ENCODE data around the gene CYSRT1.
A peak's percentile ranks its signal among the peaks of the same experiment; 100 is the strongest.

The CYSRT1 gene

DNA sequence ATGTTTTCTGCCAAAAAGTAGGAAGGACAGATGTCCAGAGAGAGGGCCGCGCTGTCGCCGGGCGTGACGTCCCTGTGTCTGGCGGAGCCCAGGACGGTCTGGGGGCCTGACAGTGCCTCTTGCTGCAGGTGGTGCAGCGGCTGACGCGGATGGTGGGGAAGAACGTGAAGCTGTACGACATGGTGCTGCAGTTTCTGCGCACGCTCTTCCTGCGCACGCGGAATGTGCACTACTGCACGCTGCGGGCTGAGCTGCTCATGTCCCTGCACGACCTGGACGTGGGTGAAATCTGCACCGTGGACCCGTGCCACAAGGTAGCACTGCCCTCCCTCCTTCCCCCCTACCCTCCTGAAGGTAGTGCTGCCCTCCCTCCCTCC is 37.9 kb downstream of the CYSRT1 start:
- CTCF ChIA-PET: no interaction called here
- DNase-seq: no peak
- Mint-ChIP-seq H3K4me1 (peaks cover 4% of the 10 kb centered on the region), H3K27me3 (no peaks in the 10 kb centered on the region), H3K4me3 (no peak overlapping the region), H3K9me3 (no peaks in the 10 kb centered on the region), H3K27ac (no peak overlapping the region), H3K36me3 (peaks cover 28% of the 10 kb centered on the region)

DNA sequence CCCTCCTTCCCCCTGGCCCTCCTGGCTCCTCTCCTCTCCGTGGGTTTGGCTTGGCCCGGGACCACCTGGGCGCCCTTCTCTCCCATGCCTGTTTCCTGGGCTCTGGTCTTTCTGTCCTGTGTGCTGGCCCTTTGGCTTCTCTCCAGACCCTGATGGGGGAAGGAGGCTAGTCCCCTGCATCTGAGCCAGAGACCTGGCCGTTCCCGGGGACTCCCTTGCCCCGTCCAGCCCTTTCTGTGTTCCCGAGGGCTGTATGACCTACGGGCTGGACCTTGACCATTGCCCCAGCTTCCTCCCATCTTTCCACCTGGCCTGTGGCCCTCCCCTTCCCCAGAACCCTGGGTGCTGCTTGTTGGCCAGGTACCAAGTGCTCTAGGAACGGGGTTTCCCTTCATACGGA is 38.5 kb downstream of the CYSRT1 start:
- Mint-ChIP-seq H3K27me3 (no peaks in the 10 kb centered on the region), H3K4me3 (no peak overlapping the region), H3K4me1 (peaks cover 5% of the 10 kb centered on the region), H3K27ac (no peak overlapping the region), H3K9me3 (no peaks in the 10 kb centered on the region), H3K36me3 (peaks cover 32% of the 10 kb centered on the region)
- CTCF ChIA-PET: no interaction called here
- no peak for DNase-seq

- Mint-ChIP-seq H3K4me1 (peaks cover 7% of the 10 kb centered on the region), H3K4me3 (no peak overlapping the region), H3K27me3 (no peaks in the 10 kb centered on the region), H3K9me3 (no peaks in the 10 kb centered on the region), H3K27ac (no peak overlapping the region), H3K36me3 (peaks cover 32% of the 10 kb centered on the region)
- no peak for DNase-seq
- CTCF ChIA-PET: no interaction called here
Measured at GRCh38 chr9:137264067-137264466, 39.1 kb downstream of the CYSRT1 start.

GRCh38 chr9:137265496-137266161 is 40.7 kb downstream of the CYSRT1 start:
- H3K4me1 Mint-ChIP-seq: peaks cover 15% of the 10 kb centered on the region
- H3K27me3 Mint-ChIP-seq: no peaks in the 10 kb centered on the region
- H3K4me3 Mint-ChIP-seq: no peak overlapping the region
- H3K9me3 Mint-ChIP-seq: no peaks in the 10 kb centered on the region
- no peak overlapping the region for H3K27ac Mint-ChIP-seq
- H3K36me3 Mint-ChIP-seq: peaks cover 37% of the 10 kb centered on the region
- CTCF ChIA-PET: no interaction called here
- DNase-seq: no peak

GRCh38 chr9:137266162-137266527 is 41.2 kb downstream of the CYSRT1 start:
- DNase-seq: no peak
- CTCF ChIA-PET: no interaction called here
- Mint-ChIP-seq H3K9me3 (no peaks in the 10 kb centered on the region), H3K27me3 (no peaks in the 10 kb centered on the region), H3K4me1 (peaks cover 18% of the 10 kb centered on the region), H3K36me3 (peaks cover 39% of the 10 kb centered on the region), H3K4me3 (no peak overlapping the region), H3K27ac (no peak overlapping the region)

DNA sequence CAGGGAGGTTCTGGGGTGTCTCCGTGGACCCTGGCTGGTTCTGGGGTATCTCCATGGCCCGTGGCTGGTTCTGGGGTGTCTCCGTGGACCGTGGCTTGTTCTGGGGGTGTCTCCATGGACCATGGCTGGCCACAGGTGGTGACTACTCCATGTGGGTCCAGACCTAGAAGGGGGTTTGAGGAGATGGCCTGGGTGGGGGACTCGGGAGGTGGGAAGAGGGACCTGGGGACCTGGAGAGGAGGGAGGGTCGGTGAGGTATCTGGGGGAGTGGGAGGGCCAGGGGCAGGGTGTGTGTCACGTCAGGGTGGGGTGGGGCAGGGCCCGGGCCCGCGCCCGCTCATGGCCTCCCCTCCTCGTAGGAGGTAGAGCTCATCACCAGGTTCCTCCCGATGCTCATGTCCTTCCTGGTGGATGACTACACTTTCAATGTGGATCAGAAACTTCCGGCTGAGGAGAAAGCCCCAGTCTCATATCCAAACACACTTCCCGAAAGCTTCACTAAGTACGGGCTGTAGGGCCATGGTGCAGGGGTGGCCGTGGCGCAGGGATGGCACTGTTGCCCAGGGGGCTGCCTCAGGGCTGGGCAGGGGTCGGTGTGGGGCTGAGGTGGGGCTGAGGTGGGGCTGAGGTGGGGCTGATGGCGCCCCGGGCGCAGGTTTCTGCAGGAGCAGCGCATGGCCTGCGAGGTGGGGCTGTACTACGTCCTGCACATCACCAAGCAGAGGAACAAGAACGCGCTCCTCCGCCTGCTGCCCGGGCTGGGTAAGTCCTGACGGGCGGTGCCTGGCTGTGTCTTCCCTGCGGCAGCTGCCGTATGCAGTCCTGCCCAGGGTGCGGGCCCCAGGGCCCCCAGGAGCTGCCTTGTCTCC is 41.8 kb downstream of the CYSRT1 start:
- Mint-ChIP-seq H3K9me3 (no peaks in the 10 kb centered on the region), H3K4me3 (no peak overlapping the region)
- CTCF ChIA-PET: interaction anchor here (0.9 kb wide), 1 partner anchor 20 kb away, joined by 3 read pairs; no protein-coding TSS in a partner anchor

GRCh38 chr9:137267933-137268355 is 43.0 kb downstream of the CYSRT1 start:
- Mint-ChIP-seq H3K4me1 (peaks cover 28% of the 10 kb centered on the region), H3K27ac (no peak overlapping the region), H3K27me3 (no peaks in the 10 kb centered on the region), H3K9me3 (no peaks in the 10 kb centered on the region), H3K36me3 (peaks cover 38% of the 10 kb centered on the region), H3K4me3 (no peak overlapping the region)
- no peak for DNase-seq
- CTCF ChIA-PET: interaction anchor here (0.9 kb wide), 1 partner anchor 19 kb away, joined by 3 read pairs; no protein-coding TSS in a partner anchor

More for the DNA sequence above, 41.8 kb downstream of the CYSRT1 start:
- Mint-ChIP-seq H3K4me1 (peaks cover 25% of the 10 kb centered on the region), H3K36me3 (peaks cover 40% of the 10 kb centered on the region), H3K27me3 (no peaks in the 10 kb centered on the region), H3K27ac (no peak overlapping the region)
- no peak for DNase-seq

DNA sequence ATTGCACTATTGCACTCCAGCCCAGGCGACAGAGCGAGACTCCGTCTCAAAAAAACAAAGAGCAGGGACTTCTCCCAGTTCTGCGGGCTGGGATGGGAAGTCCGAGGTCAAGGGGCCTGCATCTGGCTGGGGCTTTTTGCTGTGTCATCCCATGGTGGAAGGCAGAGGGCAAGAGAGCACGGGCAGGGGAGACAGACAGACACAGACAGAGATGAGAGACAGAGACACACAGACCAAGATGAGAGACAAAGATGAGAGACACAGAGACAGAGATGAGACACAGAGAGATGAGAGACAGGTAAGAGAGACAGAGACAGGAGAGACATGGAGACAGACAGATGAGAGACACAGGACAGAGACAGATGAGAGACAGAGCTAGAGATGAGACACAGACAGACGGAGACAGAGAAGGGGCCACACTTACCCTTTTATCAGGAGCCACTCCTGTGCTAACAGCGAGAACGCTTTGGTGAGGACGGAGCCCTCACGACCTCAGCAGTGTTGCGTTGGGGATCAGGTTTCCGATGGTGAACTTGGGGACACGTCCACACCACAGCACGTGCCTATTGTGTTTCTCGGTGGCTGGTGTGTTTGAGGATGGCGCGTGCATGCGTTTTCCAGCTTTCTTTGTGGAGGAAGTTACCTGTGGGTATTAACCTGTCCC is 43.7 kb downstream of the CYSRT1 start:
- CTCF ChIA-PET: interaction anchor here (1.2 kb wide), 1 partner anchor 18 kb away, joined by 3 read pairs; no protein-coding TSS in a partner anchor
- no peak overlapping the region for H3K27ac Mint-ChIP-seq

GRCh38 chr9:137269231-137269772 is 44.3 kb downstream of the CYSRT1 start:
- no peaks in the 10 kb centered on the region for H3K27me3 Mint-ChIP-seq
- peaks cover 30% of the 10 kb centered on the region for H3K4me1 Mint-ChIP-seq
- no peak overlapping the region for H3K4me3 Mint-ChIP-seq
- no peak overlapping the region for H3K27ac Mint-ChIP-seq
- CTCF ChIA-PET: interaction anchor here (1.2 kb wide), 1 partner anchor 17 kb away, joined by 3 read pairs; no protein-coding TSS in a partner anchor
- no peak for DNase-seq
- no peaks in the 10 kb centered on the region for H3K9me3 Mint-ChIP-seq
- peaks cover 36% of the 10 kb centered on the region for H3K36me3 Mint-ChIP-seq

More for the DNA sequence above, 43.7 kb downstream of the CYSRT1 start:
- Mint-ChIP-seq H3K27me3 (no peaks in the 10 kb centered on the region), H3K36me3 (peaks cover 41% of the 10 kb centered on the region), H3K9me3 (no peaks in the 10 kb centered on the region), H3K4me3 (no peak overlapping the region), H3K4me1 (peaks cover 30% of the 10 kb centered on the region)
- DNase-seq: no peak

DNA sequence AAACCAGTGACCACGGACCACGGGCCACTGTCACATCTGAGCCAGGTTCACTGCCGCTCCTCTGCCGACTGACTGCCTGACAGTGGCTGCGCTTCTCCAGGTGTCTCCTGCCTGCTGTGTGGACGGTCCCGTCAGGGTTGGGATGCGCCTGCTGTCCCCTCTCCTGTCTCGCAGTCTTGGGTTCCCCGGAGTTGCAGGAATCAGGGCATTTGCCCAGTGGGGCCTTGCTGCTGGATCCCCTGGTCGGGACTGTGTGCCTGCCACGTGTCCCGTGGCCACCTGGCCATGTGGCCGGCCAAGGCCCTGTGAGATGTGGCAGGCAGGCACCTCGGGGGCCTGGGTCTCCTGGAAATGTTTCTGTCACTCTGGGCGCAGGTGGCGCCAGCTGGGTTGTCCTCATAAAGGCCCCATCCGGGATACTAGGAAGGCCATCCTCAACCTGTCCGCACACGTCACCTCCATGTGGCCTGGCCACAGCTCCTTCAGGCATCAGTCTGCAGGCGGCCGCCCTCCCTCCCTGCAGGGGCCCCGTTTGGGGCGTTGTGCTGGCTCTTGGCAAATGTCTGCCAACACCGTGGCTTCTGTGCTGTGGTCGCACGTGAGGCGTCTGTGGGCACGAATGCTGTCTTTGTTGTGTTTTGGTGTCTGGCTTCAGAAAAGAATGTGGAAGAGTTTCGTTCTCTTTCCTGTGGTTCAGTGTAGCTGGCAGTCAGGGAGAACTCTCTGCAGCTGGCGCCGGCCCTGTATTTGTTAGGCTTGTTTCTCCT is 46.1 kb downstream of the CYSRT1 start:
- Mint-ChIP-seq H3K4me1 (peaks cover 39% of the 10 kb centered on the region), H3K27ac (peak overlapping the region; percentile 59), H3K36me3 (peaks cover 31% of the 10 kb centered on the region), H3K4me3 (no peak overlapping the region), H3K27me3 (peaks cover 10% of the 10 kb centered on the region), H3K9me3 (no peaks in the 10 kb centered on the region)
- CTCF ChIA-PET: interaction anchor here (1.3 kb wide), 1 partner anchor 16 kb away, joined by 4 read pairs; no protein-coding TSS in a partner anchor
- peak; percentile 73 for DNase-seq

DNA sequence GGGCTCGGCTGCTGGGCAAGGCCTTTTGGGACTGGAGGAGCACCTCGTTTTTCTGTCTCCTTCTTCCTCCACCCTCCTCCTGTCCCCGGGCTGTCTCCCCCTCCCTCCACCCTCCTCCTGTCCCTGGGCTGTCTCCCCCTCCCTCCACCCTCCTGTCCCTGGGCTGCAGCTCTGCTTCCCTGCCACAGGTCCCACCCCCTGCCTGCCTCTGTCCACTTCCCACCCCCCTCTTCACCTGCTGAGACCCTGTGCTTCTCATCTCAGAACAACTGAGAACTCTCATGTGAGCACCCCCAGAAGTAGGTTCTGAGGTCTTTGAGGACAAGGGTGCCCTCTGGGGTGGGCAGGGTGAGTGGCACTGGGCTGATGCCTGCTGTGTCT is 46.7 kb downstream of the CYSRT1 start:
- Mint-ChIP-seq H3K36me3 (peaks cover 31% of the 10 kb centered on the region), H3K9me3 (no peaks in the 10 kb centered on the region), H3K27me3 (peaks cover 14% of the 10 kb centered on the region), H3K4me1 (peaks cover 40% of the 10 kb centered on the region), H3K27ac (peak overlapping the region; percentile 59), H3K4me3 (no peak overlapping the region)
- CTCF ChIA-PET: interaction anchor here (1.3 kb wide), 1 partner anchor 15 kb away, joined by 4 read pairs; no protein-coding TSS in a partner anchor
- no peak for DNase-seq

DNA sequence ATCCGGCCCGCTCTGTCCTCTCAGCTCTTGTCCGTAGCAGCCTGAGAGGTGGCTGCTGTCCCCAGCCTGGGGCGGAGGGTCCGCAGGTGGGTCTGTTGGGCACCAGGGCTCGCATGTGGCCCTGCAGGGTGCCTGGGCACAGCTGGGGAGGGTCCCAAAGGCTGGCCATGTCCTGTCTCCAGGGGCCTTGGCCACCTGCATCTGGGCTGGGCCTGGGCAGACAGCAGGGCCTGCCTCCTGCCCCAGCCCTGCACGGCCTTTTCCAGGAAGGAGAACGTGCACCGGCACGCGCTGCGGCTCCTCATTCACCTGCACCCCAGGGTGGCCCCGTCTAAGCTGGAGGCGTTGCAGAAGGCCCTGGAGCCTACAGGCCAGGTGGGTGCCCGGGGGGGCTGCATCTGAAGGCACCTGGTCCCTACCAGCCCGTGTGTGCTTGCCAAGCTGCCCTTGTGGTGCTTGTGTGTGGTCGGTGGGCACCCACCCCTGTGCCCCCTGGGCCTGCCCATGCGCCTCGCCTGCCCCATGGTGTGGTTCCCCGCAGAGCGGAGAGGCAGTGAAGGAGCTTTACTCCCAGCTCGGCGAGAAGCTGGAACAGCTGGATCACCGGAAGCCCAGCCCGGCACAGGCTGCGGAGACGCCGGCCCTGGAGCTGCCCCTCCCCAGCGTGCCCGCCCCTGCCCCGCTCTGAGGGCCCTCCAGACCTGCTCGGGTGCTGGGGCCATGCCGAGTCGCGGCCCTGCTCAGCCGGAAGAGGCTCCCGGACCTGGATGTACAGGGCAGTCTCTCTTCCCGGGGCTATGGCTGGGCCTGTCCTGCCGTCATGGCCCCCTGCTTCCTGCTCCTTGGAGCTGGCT is 47.5 kb downstream of the CYSRT1 start:
- no peak for DNase-seq
- peaks cover 22% of the 10 kb centered on the region for H3K27me3 Mint-ChIP-seq
- H3K9me3 Mint-ChIP-seq: no peaks in the 10 kb centered on the region
- H3K4me3 Mint-ChIP-seq: no peak overlapping the region
- H3K27ac Mint-ChIP-seq: no peak overlapping the region
- H3K36me3 Mint-ChIP-seq: peaks cover 31% of the 10 kb centered on the region
- peaks cover 44% of the 10 kb centered on the region for H3K4me1 Mint-ChIP-seq
- CTCF ChIA-PET: interaction anchor here (1.3 kb wide), 1 partner anchor 14 kb away, joined by 4 read pairs; no protein-coding TSS in a partner anchor

- DNase-seq: no peak
- no peak overlapping the region for H3K27ac Mint-ChIP-seq
- peaks cover 27% of the 10 kb centered on the region for H3K27me3 Mint-ChIP-seq
- CTCF ChIA-PET: no interaction called here
- H3K36me3 Mint-ChIP-seq: peaks cover 26% of the 10 kb centered on the region
- H3K4me1 Mint-ChIP-seq: peaks cover 45% of the 10 kb centered on the region
- no peak overlapping the region for H3K4me3 Mint-ChIP-seq
- H3K9me3 Mint-ChIP-seq: no peaks in the 10 kb centered on the region
Measured at GRCh38 chr9:137273095-137273490, 48.1 kb downstream of the CYSRT1 start.

Measured in activated naive CD4-positive, alpha-beta T cell treated with anti-CD3 and anti-CD28 coated beads, Interleukin-2, amount 10 ng/mL, durations not matched to agents 7 days and 5 days (primary cell).